Measurements from ENCODE around the gene FBXO48. TPM values are rescaled to one million over a fixed set of nuclear protein-coding genes. Genes with fewer than 3 reads are reported as not detected.

Gene FBXO48
- total RNA-seq, 2 donors from 2014 or later = 0.78 to 3.0 TPM

GRCh38 chr2:68412127-68412819 lies 54.8 kb downstream of the FBXO48 start:
- TF ChIP-seq CTCF (IDR thresholded peaks at IDR 0.05) (no peak), POLR2A (IDR thresholded peaks at IDR 0.05) (no peak)
- intact Hi-C loops (cut with DNase I) = no loop called here
- WGBS, 2 donors = 50 to 51% methylated on average over 4 of the region's 4 CpGs
- Histone ChIP-seq H3K4me1 (no peaks in the 10 kb centered on the region), H3K36me3 (replicated peaks in 1 of 2; ENCODE audit: insufficient read depth in 1 of 2, low read depth in 2 of 2) (no peaks in the 10 kb centered on the region), H3K27ac (no peak overlapping the region), H3K9me3 (no peaks in the 10 kb centered on the region), H3K4me3 (no peak overlapping the region), H3K27me3 (no peaks in the 10 kb centered on the region)
- DNase-seq (no peak), ATAC-seq (no peak)

GRCh38 chr2:68411397-68412126 lies 55.5 kb downstream of the FBXO48 start:
- no peak for TF ChIP-seq POLR2A (IDR thresholded peaks at IDR 0.05)
- no peak for TF ChIP-seq CTCF (IDR thresholded peaks at IDR 0.05)
- WGBS, 2 donors = 51 to 72% methylated on average over 4 of the region's 4 CpGs
- intact Hi-C loops (cut with DNase I) = no loop called here
- ATAC-seq = no peak
- no peaks in the 10 kb centered on the region for H3K9me3 ChIP-seq
- no peak overlapping the region for H3K27ac ChIP-seq
- no peaks in the 10 kb centered on the region for H3K27me3 ChIP-seq
- no peak for DNase-seq
- no peak overlapping the region for H3K4me3 ChIP-seq
- no peaks in the 10 kb centered on the region for H3K36me3 ChIP-seq (replicated peaks in 1 of 2; ENCODE audit: insufficient read depth in 1 of 2, low read depth in 2 of 2)
- H3K4me1 ChIP-seq = no peaks in the 10 kb centered on the region

Other genes with a start within 250 kb of the FBXO48 start
- gene PPP3R1, start 214.8 kb downstream of the FBXO48 start, total RNA-seq = 10 to 100 TPM; 11.2 to 15.6 TPM
- gene CNRIP1, start 147.3 kb downstream of the FBXO48 start, total RNA-seq = 1 to 10 TPM; 2.6 to 5.7 TPM
- 1 to 10 TPM; 1.8 to 3.0 TPM for gene PLEK, start 102.0 kb downstream of the FBXO48 start, total RNA-seq
- gene APLF, start 291 bp upstream of the FBXO48 start, total RNA-seq = 1 to 10 TPM; 3.9 to 4.0 TPM
- not detected for gene PROKR1, start 176.3 kb upstream of the FBXO48 start, total RNA-seq